HFFc6 (cell line): ENCODE data around the gene IGFALS. TPM values are rescaled to one million over a fixed set of nuclear protein-coding genes. Genes with fewer than 3 reads are reported as not detected.
A peak's percentile ranks its signal among the peaks of the same experiment; 100 is the strongest.

Experiments
- DNase-seq: peaks from one replicate; pipeline ENCODE4 v3.0.0-alpha.2; 2018
- H3K27ac Mint-ChIP-seq: 2 replicates; pipeline ENCODE4 v1.8.0; 2020; ENCODE audit warnings: mild to moderate bottlenecking, mixed read lengths
- H3K27me3 Mint-ChIP-seq: 2 replicates; pipeline ENCODE4 v1.8.0; 2021; ENCODE audit warnings: mild to moderate bottlenecking, moderate library complexity, mixed read lengths; ENCODE audit not compliant: insufficient read depth
- H3K36me3 Mint-ChIP-seq: 2 replicates; pipeline ENCODE4 v1.8.0; 2021; ENCODE audit warnings: low read depth, mixed read lengths
- H3K4me1 Mint-ChIP-seq: 2 replicates; pipeline ENCODE4 v1.8.0; 2020; ENCODE audit warnings: low read depth, mixed read lengths
- H3K4me3 Mint-ChIP-seq: 2 replicates; pipeline ENCODE4 v1.8.0; 2020; ENCODE audit warnings: mild to moderate bottlenecking, moderate library complexity, mixed read lengths
- H3K9me3 Mint-ChIP-seq: 2 replicates; pipeline ENCODE4 v1.8.0; 2020; ENCODE audit warnings: mild to moderate bottlenecking, mixed read lengths
- CTCF ChIP-seq: fragments of 200-600 bp; sonication (generic); IDR thresholded peaks from 2 replicates; pipeline ENCODE4 v1.5.0; 2021; ENCODE audit warnings: antibody characterized with exemption, mild to moderate bottlenecking
- total RNA-seq, 6 experiments: library from RNA; stranded (reverse); fragmentation: NEBNext Ultra II Directional; extraction: Animal tissue kit (Norgen Biotek cat#: 25700); gene quantifications; 2 replicates in 1 of 6; 3 replicates in 5 of 6; pipeline ENCODE4 v1.2.3, GENCODE V29; 2021

The IGFALS gene
- total RNA-seq, 6 experiments from 2014 or later: not detected

GRCh38 chr16:1772362-1772907, 21.1 kb downstream of the IGFALS start, which contains the start of gene EME2:
TSS of gene EME2 (plus strand) at chr16:1772810. CDS start at chr16:1773228, 418 bp downstream.
- H3K4me1 Mint-ChIP-seq: peaks cover 17% of the 10 kb centered on the region

GRCh38 chr16:1771864-1772361, 21.6 kb downstream of the IGFALS start:
- Mint-ChIP-seq H3K4me1 (peaks cover 17% of the 10 kb centered on the region), H3K4me3 (peak overlapping the region; percentile 95), H3K27me3 (peaks cover 20% of the 10 kb centered on the region), H3K36me3 (peaks cover 11% of the 10 kb centered on the region), H3K9me3 (no peaks in the 10 kb centered on the region), H3K27ac (peak overlapping the region; percentile 93)
- no peak for TF ChIP-seq CTCF
- DNase-seq: no peak

More at GRCh38 chr16:1772362-1772907, 21.1 kb downstream of the IGFALS start, which contains the start of gene EME2:
- Mint-ChIP-seq H3K4me3 (peak within 1 kb of the TSS; percentile 95), H3K27ac (peak within 1 kb of the TSS; percentile 93), H3K36me3 (peaks cover 11% of the 10 kb centered on the region), H3K9me3 (no peaks in the 10 kb centered on the region), H3K27me3 (peaks cover 20% of the 10 kb centered on the region)
- TF ChIP-seq CTCF: no peak
- peak; percentile 42 for DNase-seq

GRCh38 chr16:1771188-1771863, 22.2 kb downstream of the IGFALS start, which contains the start of gene NME3:
TSS of gene NME3 (minus strand) at chr16:1771543. CDS start at chr16:1771534, 9 bp downstream.
- DNase-seq: peak; percentile 47
- Mint-ChIP-seq H3K36me3 (peaks cover 11% of the 10 kb centered on the region), H3K9me3 (no peaks in the 10 kb centered on the region), H3K27ac (peak within 1 kb of the TSS; percentile 93), H3K4me1 (peaks cover 17% of the 10 kb centered on the region), H3K27me3 (peaks cover 15% of the 10 kb centered on the region), H3K4me3 (peak within 1 kb of the TSS; percentile 95)
- no peak for TF ChIP-seq CTCF

GRCh38 chr16:1770328-1771187, 22.9 kb downstream of the IGFALS start:
- Mint-ChIP-seq H3K27ac (peak overlapping the region; percentile 69), H3K36me3 (peaks cover 11% of the 10 kb centered on the region), H3K4me3 (peak overlapping the region; percentile 95), H3K4me1 (peaks cover 17% of the 10 kb centered on the region), H3K9me3 (no peaks in the 10 kb centered on the region), H3K27me3 (peaks cover 15% of the 10 kb centered on the region)
- DNase-seq: peak; percentile 40
- no peak for TF ChIP-seq CTCF
